Left lobe of liver (tissue), 2 donors: ENCODE data around the gene TCAIM. TPM values are rescaled to one million over a fixed set of nuclear protein-coding genes. Genes with fewer than 3 reads are reported as not detected.
A peak's percentile ranks its signal among the peaks of the same experiment; 100 is the strongest.
"Not testable (repeated sequence)": the region's sequence is repeated elsewhere in the genome, so short reads cannot be mapped to it uniquely, and the experiment has no call there.

ENCODE experiments used
- ATAC-seq: fragments of 200-7000 bp; cut with Tn5 transposase; one replicate; pipeline ENCODE4 v1.9.1; 2020; ENCODE audit warnings: mild to moderate bottlenecking, moderate library complexity
- DNase-seq: peaks from one replicate; pipeline ENCODE4 v3.0.0-alpha.2; 2020; ENCODE audit warnings: low spot score
- total RNA-seq: library from RNA; stranded (reverse); gene quantifications from one replicate; pipeline ENCODE4 v1.2.1, GENCODE V29; 2021
- donor health status: DM: no; HTN: no; CAD: no; lungs with moderate emphysema.
- donor health status: DM: no; HTN: yes; CAD: no.

TCAIM gene
- total RNA-seq, 1 donor from 2014 or later: 30.5 TPM

DNA sequence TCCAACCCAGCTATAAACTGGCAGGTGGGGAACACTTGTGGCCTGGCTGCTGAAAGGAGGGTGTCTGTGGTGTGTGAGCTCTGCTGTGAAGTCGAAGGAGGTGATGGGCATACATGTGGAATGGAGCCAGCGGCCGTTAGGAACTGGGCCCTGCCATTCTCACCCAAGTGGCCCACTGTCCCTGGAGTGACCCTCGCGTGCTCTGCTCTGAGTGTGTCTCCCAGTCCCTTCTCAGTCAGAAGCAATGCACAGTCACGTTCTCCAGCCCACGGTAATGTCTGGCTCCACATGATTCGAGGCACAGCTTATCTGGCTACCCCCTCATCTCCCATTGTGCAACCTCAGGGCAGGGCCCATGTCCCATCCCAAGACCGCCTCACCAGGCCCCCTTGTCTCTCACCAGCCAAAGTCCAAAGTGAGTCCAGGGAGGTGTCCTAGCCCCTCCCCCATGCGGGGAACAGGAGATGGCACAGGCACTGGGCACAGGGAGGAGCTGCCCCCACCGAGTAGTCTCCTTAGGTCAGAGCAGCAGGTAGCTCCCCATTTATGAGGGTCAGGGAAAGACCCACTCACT lies 76.0 kb downstream of the TCAIM start:
- DNase-seq: no peak
- ATAC-seq: peak; percentile 10

GRCh38 chr3:44415421-44415820 lies 76.9 kb downstream of the TCAIM start:
- no peak for DNase-seq

GRCh38 chr3:44416031-44417030 lies 77.8 kb downstream of the TCAIM start:
- DNase-seq: no peak
- ATAC-seq: no peak

More at GRCh38 chr3:44415421-44415820, 76.9 kb downstream of the TCAIM start:
- ATAC-seq: no peak

DNA sequence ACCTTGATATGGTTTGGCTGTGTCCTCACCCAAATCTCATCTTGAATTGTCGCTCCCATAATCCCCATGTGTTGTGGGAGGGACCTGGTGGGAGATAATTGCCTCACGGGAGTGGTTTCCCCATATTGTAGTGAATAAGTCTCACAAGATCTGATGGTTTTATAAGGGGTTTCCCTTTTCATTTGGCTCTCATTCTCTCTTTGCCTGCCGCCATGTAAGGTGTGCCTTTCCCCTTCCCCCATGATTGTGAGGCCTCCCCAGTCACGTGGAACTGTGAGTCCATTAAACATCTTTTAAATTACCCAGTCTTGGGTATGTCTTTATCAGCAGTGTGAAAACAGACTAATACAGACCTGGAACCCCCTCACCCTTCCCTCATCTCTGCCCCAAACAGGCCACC lies 79.6 kb downstream of the TCAIM start:
- not testable (repeated sequence) for ATAC-seq, DNase-seq

- DNase-seq (no peak), ATAC-seq (no peak)
Observed at GRCh38 chr3:44418549-44418948, 80.0 kb downstream of the TCAIM start.

DNA sequence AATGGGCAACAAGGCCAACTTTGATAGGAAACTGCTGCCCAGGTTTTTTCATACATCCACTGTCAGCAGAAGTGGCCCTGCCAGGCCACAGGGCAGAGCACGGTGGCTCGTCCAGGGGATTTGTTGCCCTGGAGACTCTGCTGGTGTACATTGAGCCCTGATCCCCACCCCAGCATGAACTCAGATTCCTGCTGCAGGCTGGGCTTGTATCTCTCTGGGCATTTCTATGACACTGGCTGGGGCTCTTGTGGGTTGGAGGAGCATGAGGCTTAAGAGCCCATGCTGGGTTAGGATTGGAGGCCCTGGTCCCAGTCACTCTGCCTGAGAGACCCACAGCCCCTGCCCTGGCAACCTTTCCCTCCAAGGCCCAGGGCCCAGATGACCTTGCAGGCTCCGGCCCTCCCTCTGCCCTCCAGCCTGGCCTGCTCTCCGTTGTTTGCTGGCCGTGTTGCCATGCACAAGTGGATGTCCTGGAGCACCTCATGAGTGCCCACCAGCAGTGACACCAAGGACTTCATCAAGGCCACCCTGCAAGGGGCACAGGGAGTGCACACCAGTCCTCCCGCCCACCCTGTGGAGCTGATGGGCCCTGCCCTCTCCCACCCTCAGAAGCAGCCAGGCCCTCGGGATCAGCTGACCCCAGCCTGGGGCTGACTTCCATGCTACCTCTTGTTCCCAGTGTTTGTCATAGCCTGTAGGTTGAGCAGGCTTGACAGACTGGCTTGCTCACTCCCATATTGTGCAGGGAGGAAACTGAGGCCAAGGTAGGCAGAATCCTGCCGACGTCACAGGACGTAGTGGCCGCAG lies 80.8 kb downstream of the TCAIM start:
- DNase-seq: no peak

DNA sequence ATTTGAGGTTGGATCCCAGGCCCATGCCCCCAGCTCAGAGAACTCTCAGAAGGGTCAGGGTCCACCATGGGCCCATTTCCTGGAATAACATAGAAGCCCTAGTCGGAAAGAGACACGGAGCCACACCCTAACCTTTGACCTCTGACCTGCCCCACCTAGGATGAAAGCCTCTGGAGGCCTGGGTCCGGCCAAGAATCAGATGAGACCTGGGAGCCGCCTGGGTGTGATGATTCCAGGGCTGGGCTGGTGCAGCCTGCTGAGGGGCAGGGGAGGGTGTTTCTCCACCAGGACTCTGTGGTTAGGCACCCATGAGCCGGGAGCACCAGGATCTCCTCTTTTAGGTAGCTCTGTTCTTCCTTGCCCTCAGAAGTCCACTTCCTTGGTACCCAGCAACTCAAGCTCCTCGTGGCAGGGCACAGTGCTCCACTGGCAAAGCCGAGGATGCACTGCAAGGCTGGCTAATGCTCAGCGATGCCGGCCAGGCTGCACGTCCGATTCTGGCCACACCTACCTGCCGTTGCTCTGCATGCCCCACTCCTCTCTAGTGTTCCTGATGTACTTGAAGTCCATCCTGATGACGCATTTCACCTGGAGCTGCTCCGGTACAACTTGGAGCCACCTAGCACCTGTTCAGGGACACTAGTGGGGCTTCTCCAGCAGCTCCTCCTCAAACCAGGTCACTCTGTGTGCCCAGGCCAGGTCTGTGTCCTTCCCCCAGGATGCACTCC lies 81.5 kb downstream of the TCAIM start:
- no peak for DNase-seq
- no peak for ATAC-seq

More for the DNA sequence above, 80.8 kb downstream of the TCAIM start:
- no peak for ATAC-seq

GRCh38 chr3:44420676-44421075 lies 82.1 kb downstream of the TCAIM start:
- ATAC-seq: no peak
- DNase-seq: no peak

- DNase-seq (no peak), ATAC-seq (no peak)
Observed at GRCh38 chr3:44421280-44421679, 82.7 kb downstream of the TCAIM start.

- no peak for ATAC-seq
- DNase-seq: no peak
Observed at GRCh38 chr3:44424758-44425157, 86.2 kb downstream of the TCAIM start.

- DNase-seq: no peak
- peak; percentile 39 for ATAC-seq
Observed at GRCh38 chr3:44427683-44428082, 89.1 kb downstream of the TCAIM start.

GRCh38 chr3:44428910-44429309 lies 90.3 kb downstream of the TCAIM start:
- ATAC-seq: no peak
- no peak for DNase-seq

GRCh38 chr3:44429459-44429858 lies 90.9 kb downstream of the TCAIM start:
- DNase-seq (no peak), ATAC-seq (no peak)

DNA sequence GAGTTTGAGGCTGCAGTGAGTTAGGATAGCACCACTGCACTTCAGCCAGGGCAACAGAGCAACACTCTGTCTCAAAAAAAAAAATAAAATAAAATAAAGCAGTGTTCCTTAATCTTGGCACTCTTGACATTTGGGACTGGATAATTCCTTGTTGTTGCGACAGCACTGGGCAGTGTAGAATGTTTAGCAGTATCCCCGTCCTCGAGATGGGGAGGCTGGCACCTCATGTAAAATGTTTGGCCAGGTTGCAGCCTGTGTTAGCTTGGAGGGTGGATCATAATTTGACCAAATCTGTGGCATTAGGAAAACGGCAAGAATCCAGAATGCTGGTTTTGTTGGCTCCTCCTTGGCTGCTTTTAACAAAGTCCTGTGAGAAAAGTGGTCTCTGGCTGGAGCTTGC lies 91.9 kb downstream of the TCAIM start:
- DNase-seq (no peak), ATAC-seq (no peak)

- no peak for DNase-seq
- no peak for ATAC-seq
Observed at GRCh38 chr3:44434834-44435510, 96.4 kb downstream of the TCAIM start.

GRCh38 chr3:44436181-44436580 lies 97.6 kb downstream of the TCAIM start:
- ATAC-seq: no peak
- DNase-seq: no peak

DNA sequence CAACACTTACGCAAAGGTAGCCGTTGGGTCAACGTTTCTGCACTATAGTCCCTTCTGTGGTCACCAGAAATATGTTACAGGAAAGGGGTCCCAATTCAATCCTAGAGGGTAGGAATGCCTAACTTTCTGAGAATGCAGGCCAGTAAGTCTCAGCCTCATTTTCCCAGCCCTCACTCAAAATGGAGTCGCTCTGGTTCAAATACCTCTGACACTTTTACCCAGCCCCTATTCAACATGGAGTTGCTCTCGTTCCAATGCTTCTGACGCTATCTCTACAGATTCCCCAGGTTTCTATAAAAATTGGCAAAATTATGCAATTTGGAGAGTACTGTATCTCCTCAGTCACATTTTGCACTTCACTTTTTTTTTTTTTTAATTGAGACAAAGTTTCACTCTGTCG lies 99.2 kb downstream of the TCAIM start:
- DNase-seq (no peak), ATAC-seq (no peak)

DNA sequence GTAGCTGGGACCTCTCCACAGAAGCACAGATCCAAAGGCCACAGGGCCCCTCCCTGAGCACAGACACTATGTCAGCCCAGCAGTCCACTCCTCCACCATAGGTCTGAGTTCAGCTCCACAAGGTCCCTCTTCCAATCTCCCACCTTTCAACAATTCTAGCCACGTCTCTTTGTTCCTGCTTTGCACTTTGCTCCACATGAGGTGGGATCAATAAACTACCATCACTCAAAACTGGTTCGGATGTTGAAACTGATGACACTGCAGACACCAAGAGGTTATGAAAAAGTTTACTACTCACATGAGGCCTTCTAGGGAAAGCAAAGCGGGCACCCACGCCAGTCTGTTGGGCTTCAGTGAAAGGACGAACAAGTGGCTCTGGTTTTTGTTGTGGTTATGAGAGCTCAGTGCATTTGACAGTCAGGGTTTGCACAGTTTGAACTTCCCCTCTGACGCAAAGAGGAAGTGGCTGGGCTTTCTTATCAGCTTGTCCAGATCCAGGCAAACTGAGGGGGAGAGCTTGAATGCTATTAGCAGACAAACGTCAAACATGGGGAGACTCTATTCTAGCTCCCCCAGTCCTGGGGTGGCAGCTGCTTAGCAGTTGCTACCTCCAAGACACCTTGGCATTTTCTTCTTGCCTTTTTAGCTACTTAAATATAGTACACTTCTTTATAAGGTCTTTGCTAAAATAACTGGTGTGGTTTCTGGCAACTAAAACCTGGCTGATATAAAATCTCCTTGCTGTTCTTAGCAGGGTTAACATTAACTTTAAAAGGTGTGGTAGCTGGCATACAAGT lies 101.1 kb downstream of the TCAIM start:
- peak; percentile 81 for ATAC-seq

DNA sequence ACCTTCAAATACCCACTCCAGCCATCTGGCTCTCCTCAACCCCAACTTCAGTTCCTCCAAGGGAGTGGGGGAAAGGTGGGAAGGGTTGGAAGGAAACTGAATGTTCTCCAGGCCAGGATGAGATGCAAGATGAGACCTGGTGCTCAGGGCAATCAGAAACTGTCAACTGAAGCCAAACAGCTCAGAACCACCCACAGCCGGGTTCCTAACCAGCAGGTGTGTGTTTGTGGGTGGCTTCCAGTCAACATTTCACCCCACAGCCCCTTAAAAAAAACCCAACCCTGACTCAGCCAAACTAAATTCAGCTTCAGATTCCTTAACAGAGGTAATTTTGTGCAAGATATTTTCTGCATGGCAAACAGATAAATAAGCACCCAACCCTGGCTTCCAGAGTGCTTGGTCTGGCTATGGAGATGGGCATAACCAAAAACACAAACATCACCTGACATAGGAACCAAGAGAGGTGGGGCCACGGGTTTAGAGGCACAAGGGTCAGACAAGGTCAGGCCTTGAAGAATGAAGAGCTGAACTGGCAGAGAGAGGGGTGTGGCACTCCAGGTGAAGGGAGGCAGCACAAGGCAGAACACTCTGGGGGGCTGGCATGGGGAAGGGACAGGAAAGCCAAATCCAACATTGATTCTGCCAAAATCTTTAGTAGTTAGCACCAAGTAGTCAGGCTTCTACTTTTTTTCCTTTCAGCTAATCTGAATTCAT lies 104.2 kb downstream of the TCAIM start:
- DNase-seq: no peak
- no peak for ATAC-seq

More for the DNA sequence above, 101.1 kb downstream of the TCAIM start:
- DNase-seq: peak; percentile 79
